Measurements from ENCODE around the gene MARCHF5.

GRCh38 chr10:92385831-92386230 lies 94.9 kb downstream of the MARCHF5 start:
- no peak for TF ChIP-seq CTCF (IDR thresholded peaks at IDR 0.05)
- no peak for TF ChIP-seq POLR2A (IDR thresholded peaks at IDR 0.05)

All from heart left ventricle (tissue), 13 donors.